HG03575 (cell line): ENCODE measurements around the gene EOLA1.
"Not testable (repeated sequence)": the region's sequence is repeated elsewhere in the genome, so short reads cannot be mapped to it uniquely, and the experiment has no call there.

Source experiments
- ATAC-seq: cut with Tn5 transposase; IDR thresholded peaks from one replicate; pipeline ENCODE4 v1.9.1; 2021; ENCODE audit not compliant: unreplicated experiment, insufficient number of reproducible peaks, low FRiP score; ENCODE audit errors: extremely low read depth

Gene EOLA1

GRCh38 chrX:149511081-149511480 is 29.7 kb upstream of the EOLA1 start:
- no peak for ATAC-seq

- ATAC-seq: peak; percentile 49
Measured at GRCh38 chrX:149512225-149512885, 28.5 kb upstream of the EOLA1 start.

GRCh38 chrX:149513825-149514428 is 26.9 kb upstream of the EOLA1 start:
- no peak for ATAC-seq

- no peak for ATAC-seq
Measured at GRCh38 chrX:149515954-149516602, 24.7 kb upstream of the EOLA1 start.

GRCh38 chrX:149516604-149517003 is 24.2 kb upstream of the EOLA1 start:
- no peak for ATAC-seq

GRCh38 chrX:149517308-149517707 is 23.5 kb upstream of the EOLA1 start:
- ATAC-seq: no peak

- no peak for ATAC-seq
Measured at GRCh38 chrX:149518236-149518635, 22.6 kb upstream of the EOLA1 start.

GRCh38 chrX:149520636-149521277 is 20.1 kb upstream of the EOLA1 start:
- not testable (repeated sequence) for ATAC-seq

- no peak for ATAC-seq
Measured at GRCh38 chrX:149521438-149521837, 19.4 kb upstream of the EOLA1 start.

- ATAC-seq: no peak
Measured at GRCh38 chrX:149522916-149523315, 17.9 kb upstream of the EOLA1 start.

- ATAC-seq: peak; percentile 87
Measured at GRCh38 chrX:149525389-149525788, 15.4 kb upstream of the EOLA1 start.

- ATAC-seq: not testable (repeated sequence)
Measured at GRCh38 chrX:149525903-149526302, 14.9 kb upstream of the EOLA1 start.

- ATAC-seq: not testable (repeated sequence)
Measured at GRCh38 chrX:149526318-149527033, 14.3 kb upstream of the EOLA1 start.

- no peak for ATAC-seq
Measured at GRCh38 chrX:149527705-149528104, 13.1 kb upstream of the EOLA1 start.

- no peak for ATAC-seq
Measured at GRCh38 chrX:149528381-149528780, 12.4 kb upstream of the EOLA1 start.

GRCh38 chrX:149531599-149531998 is 9.2 kb upstream of the EOLA1 start:
- peak; percentile 48 for ATAC-seq

GRCh38 chrX:149532868-149533267 is 7.9 kb upstream of the EOLA1 start:
- not testable (repeated sequence) for ATAC-seq

GRCh38 chrX:149533999-149534398 is 6.8 kb upstream of the EOLA1 start:
- ATAC-seq: not testable (repeated sequence)

- not testable (repeated sequence) for ATAC-seq
Measured at GRCh38 chrX:149534926-149535602, 5.7 kb upstream of the EOLA1 start.
